ENCODE measurements around the gene TJAP1. TPM values are rescaled to one million over a fixed set of nuclear protein-coding genes. Genes with fewer than 3 reads are reported as not detected.
A peak's percentile ranks its signal among the peaks of the same experiment; 100 is the strongest.

The TJAP1 gene
- total and polyA plus RNA-seq, 2 experiments from 2014 or later = 10.3 to 16.4 TPM

GRCh38 chr6:43453831-43454230 lies 23.5 kb upstream of the TJAP1 start:
- H3K27ac ChIP-seq = no peak overlapping the region
- H4K20me1 ChIP-seq (ENCODE audit: insufficient read depth, poor library complexity, severe bottlenecking) = no peaks in the 10 kb centered on the region
- H3K9me2 ChIP-seq (replicated peaks; ENCODE audit: insufficient read depth) = no peaks in the 10 kb centered on the region
- H3K4me2 ChIP-seq = no peak overlapping the region
- H3K79me2 ChIP-seq = no peaks in the 10 kb centered on the region
- H3K36me3 ChIP-seq (replicated peaks; ENCODE audit: insufficient read depth, low read depth) = no peaks in the 10 kb centered on the region
- no peaks in the 10 kb centered on the region for H3K9me3 ChIP-seq (ENCODE audit: low read depth)
- H3K27me3 ChIP-seq = peaks cover 12% of the 10 kb centered on the region
- no peak for TF ChIP-seq CTCF (IDR thresholded peaks at IDR 0.05; ENCODE audit: poor library complexity)
- no peak for TF ChIP-seq EZH2 (IDR thresholded peaks at IDR 0.05; ENCODE audit: borderline replicate concordance)
- no peaks in the 10 kb centered on the region for H3K4me1 ChIP-seq (ENCODE audit: insufficient read depth)
- no peak overlapping the region for H2AFZ ChIP-seq
- no peak overlapping the region for H3K4me3 ChIP-seq
- DNase-seq (ENCODE audit: low spot score) = no peak

GRCh38 chr6:43454290-43454695 lies 23.1 kb upstream of the TJAP1 start:
- Histone ChIP-seq H3K4me2 (peak overlapping the region; percentile 100), H3K9me2 (replicated peaks; ENCODE audit: insufficient read depth) (no peaks in the 10 kb centered on the region), H3K9me3 (ENCODE audit: low read depth) (no peaks in the 10 kb centered on the region), H3K79me2 (no peaks in the 10 kb centered on the region), H3K4me3 (no peak overlapping the region), H3K27ac (no peak overlapping the region), H4K20me1 (ENCODE audit: insufficient read depth, poor library complexity, severe bottlenecking) (no peaks in the 10 kb centered on the region), H3K36me3 (replicated peaks; ENCODE audit: insufficient read depth, low read depth) (no peaks in the 10 kb centered on the region), H2AFZ (no peak overlapping the region), H3K4me1 (ENCODE audit: insufficient read depth) (no peaks in the 10 kb centered on the region), H3K27me3 (peaks cover 13% of the 10 kb centered on the region)
- 22% methylated on average over 17 of the region's 17 CpGs for WGBS (ENCODE audit: low lambda C conversion rate, missing lambda C conversion rate)
- DNase-seq (ENCODE audit: low spot score) = no peak
- TF ChIP-seq CTCF (IDR thresholded peaks at IDR 0.05; ENCODE audit: poor library complexity) (peak; percentile 91), EZH2 (IDR thresholded peaks at IDR 0.05; ENCODE audit: borderline replicate concordance) (no peak), EZH2phosphoT487 (IDR thresholded peaks at IDR 0.05; ENCODE audit: low read depth, severe bottlenecking, unreplicated experiment) (no peak)

- H3K9me3 ChIP-seq (ENCODE audit: low read depth) = no peaks in the 10 kb centered on the region
- no peak overlapping the region for H3K27ac ChIP-seq
- no peaks in the 10 kb centered on the region for H3K4me1 ChIP-seq (ENCODE audit: insufficient read depth)
- H3K27me3 ChIP-seq = peaks cover 18% of the 10 kb centered on the region
- TF ChIP-seq EZH2phosphoT487 (IDR thresholded peaks at IDR 0.05; ENCODE audit: low read depth, severe bottlenecking, unreplicated experiment) (no peak), CTCF (IDR thresholded peaks at IDR 0.05; ENCODE audit: poor library complexity) (no peak), EZH2 (IDR thresholded peaks at IDR 0.05; ENCODE audit: borderline replicate concordance) (no peak)
- peak overlapping the region; percentile 77 for H3K4me3 ChIP-seq
- H3K79me2 ChIP-seq = no peaks in the 10 kb centered on the region
- H3K4me2 ChIP-seq = peak overlapping the region; percentile 100
- H3K36me3 ChIP-seq (replicated peaks; ENCODE audit: insufficient read depth, low read depth) = no peaks in the 10 kb centered on the region
- H3K9me2 ChIP-seq (replicated peaks; ENCODE audit: insufficient read depth) = no peaks in the 10 kb centered on the region
- WGBS (ENCODE audit: low lambda C conversion rate, missing lambda C conversion rate) = under 1% methylated on average over 30 of the region's 97 CpGs
- peak overlapping the region; percentile 26 for H2AFZ ChIP-seq
- peak; percentile 89 for DNase-seq (ENCODE audit: low spot score)
- no peaks in the 10 kb centered on the region for H4K20me1 ChIP-seq (ENCODE audit: insufficient read depth, poor library complexity, severe bottlenecking)
These were observed 22.5 kb upstream of the TJAP1 start for GRCh38 chr6:43454696-43455530.

All from hepatocyte (in vitro differentiated cells).